Esophagus muscularis mucosa (tissue), 4 donors: ENCODE results near the gene CACNA1E.

Source experiments
- CTCF ChIP-seq, 3 experiments: fragments of 200-600 bp in 2 of 3; fragments of 450-650 bp in 1 of 3; sonication (generic) in 2 of 3; IDR thresholded peaks; one replicate each; pipeline ENCODE4 v1.5.1; 2017 to 2019; ENCODE audit warnings: antibody characterized with exemption in 3 of 3, mild to moderate bottlenecking in 2 of 3, moderate library complexity in 1 of 3
- EP300 ChIP-seq: sonication (generic); formaldehyde crosslinking; IDR thresholded peaks from one replicate; pipeline ENCODE4 v1.6.1; 2017; ENCODE audit warnings: antibody characterized with exemption
- POLR2A ChIP-seq: fragments of 450-650 bp; IDR thresholded peaks from one replicate; pipeline ENCODE4 v1.6.1; 2017; ENCODE audit warnings: antibody characterized with exemption, moderate library complexity, mild to moderate bottlenecking, low read depth
- POLR2AphosphoS5 ChIP-seq, 2 donors: sonication (generic); formaldehyde crosslinking; IDR thresholded peaks; one replicate each; pipeline ENCODE4 v1.6.1; 2017; ENCODE audit warnings: antibody characterized with exemption in 2 of 2

GRCh38 chr1:181855380-181855779 lies 372.1 kb downstream of the CACNA1E start:
- TF ChIP-seq CTCF (IDR thresholded peaks at IDR 0.05) (no peak), POLR2AphosphoS5 (IDR thresholded peaks at IDR 0.05) (no peak), POLR2A (no peak), EP300 (no peak)
